ENCODE results near the gene ZSCAN5B. TPM values are rescaled to one million over a fixed set of nuclear protein-coding genes. Genes with fewer than 3 reads are reported as not detected.

The ZSCAN5B gene
- polyA plus RNA-seq, 1 donor from 2014 or later, result 0.24 TPM

- H3K9me2 ChIP-seq (ENCODE audit: insufficient read depth, low read length), result no peaks in the 10 kb centered on the region
- H2AFZ ChIP-seq (ENCODE audit: low read depth, low read length), result no peak overlapping the region
- no peaks in the 10 kb centered on the region for H3K79me2 ChIP-seq (replicated peaks; ENCODE audit: insufficient read depth, low read length)
- H3K4me3 ChIP-seq (ENCODE audit: low read length), result no peak overlapping the region
- H3F3A ChIP-seq (ENCODE audit: insufficient read depth, low read length, poor library complexity, severe bottlenecking), result no peaks in the 10 kb centered on the region
- H4K20me1 ChIP-seq (ENCODE audit: insufficient read depth), result no peaks in the 10 kb centered on the region
- TF ChIP-seq REST (IDR thresholded peaks at IDR 0.05; ENCODE audit: borderline replicate concordance) (no peak), POLR2AphosphoS5 (IDR thresholded peaks at IDR 0.05) (no peak), EZH2 (IDR thresholded peaks at IDR 0.05; ENCODE audit: borderline replicate concordance, insufficient read depth, low read length, poor library complexity, severe bottlenecking) (no peak), RAD21 (conservative IDR thresholded peaks at IDR 0.05) (no peak), MXI1 (conservative IDR thresholded peaks at IDR 0.05; ENCODE audit: poor library complexity, severe bottlenecking) (no peak), CTCF (IDR thresholded peaks at IDR 0.05; ENCODE audit: poor library complexity, severe bottlenecking) (no peak), EP300 (conservative IDR thresholded peaks at IDR 0.05; ENCODE audit: poor library complexity, severe bottlenecking) (no peak), SMC3 (conservative IDR thresholded peaks at IDR 0.05; ENCODE audit: poor library complexity) (no peak)
- no peak overlapping the region for H3K4me2 ChIP-seq (ENCODE audit: low read length)
- no peaks in the 10 kb centered on the region for H3K27me3 ChIP-seq (ENCODE audit: insufficient read depth, low read depth, low read length)
- H3K27ac ChIP-seq (ENCODE audit: low read length), result no peak overlapping the region
- no peaks in the 10 kb centered on the region for H3K9me3 ChIP-seq (ENCODE audit: low read length)
- H3K36me3 ChIP-seq (ENCODE audit: insufficient read depth, low read length), result no peaks in the 10 kb centered on the region
- H3K9ac ChIP-seq (ENCODE audit: low read length), result no peak overlapping the region
Measured at GRCh38 chr19:56148096-56148495, 49.5 kb downstream of the ZSCAN5B start.

- H3K9ac ChIP-seq (ENCODE audit: low read length), result no peak overlapping the region
Measured at GRCh38 chr19:56147307-56147706, 50.3 kb downstream of the ZSCAN5B start.

More at GRCh38 chr19:56147307-56147706, 50.3 kb downstream of the ZSCAN5B start:
- Histone ChIP-seq H3F3A (ENCODE audit: insufficient read depth, low read length, poor library complexity, severe bottlenecking) (no peaks in the 10 kb centered on the region), H3K4me2 (ENCODE audit: low read length) (no peak overlapping the region), H2AFZ (ENCODE audit: low read depth, low read length) (no peak overlapping the region), H3K9me3 (ENCODE audit: low read length) (no peaks in the 10 kb centered on the region), H4K20me1 (ENCODE audit: insufficient read depth) (no peaks in the 10 kb centered on the region), H3K4me3 (ENCODE audit: low read length) (no peak overlapping the region), H3K27me3 (ENCODE audit: insufficient read depth, low read depth, low read length) (no peaks in the 10 kb centered on the region), H3K27ac (ENCODE audit: low read length) (no peak overlapping the region), H3K79me2 (replicated peaks; ENCODE audit: insufficient read depth, low read length) (peaks cover 8% of the 10 kb centered on the region), H3K9me2 (ENCODE audit: insufficient read depth, low read length) (no peaks in the 10 kb centered on the region), H3K36me3 (ENCODE audit: insufficient read depth, low read length) (no peaks in the 10 kb centered on the region)
- no peak for TF ChIP-seq REST (IDR thresholded peaks at IDR 0.05; ENCODE audit: borderline replicate concordance)
- TF ChIP-seq EP300 (conservative IDR thresholded peaks at IDR 0.05; ENCODE audit: poor library complexity, severe bottlenecking), result no peak
- TF ChIP-seq MXI1 (conservative IDR thresholded peaks at IDR 0.05; ENCODE audit: poor library complexity, severe bottlenecking), result no peak
- TF ChIP-seq POLR2AphosphoS5 (IDR thresholded peaks at IDR 0.05), result no peak
- no peak for TF ChIP-seq TAF1 (IDR thresholded peaks at IDR 0.05; ENCODE audit: low read depth)
- no peak for TF ChIP-seq RAD21 (conservative IDR thresholded peaks at IDR 0.05)
- no peak for TF ChIP-seq EZH2 (IDR thresholded peaks at IDR 0.05; ENCODE audit: borderline replicate concordance, insufficient read depth, low read length, poor library complexity, severe bottlenecking)
- TF ChIP-seq CTCF (IDR thresholded peaks at IDR 0.05; ENCODE audit: poor library complexity, severe bottlenecking), result no peak
- TF ChIP-seq SMC3 (conservative IDR thresholded peaks at IDR 0.05; ENCODE audit: poor library complexity), result no peak
